GM18508 (cell line): ENCODE measurements around the gene RRM1.

Source experiments
- ATAC-seq: cut with Tn5 transposase; IDR thresholded peaks from one replicate; pipeline ENCODE4 v1.9.1; 2021; ENCODE audit warnings: moderate number of reproducible peaks; ENCODE audit not compliant: insufficient read depth, unreplicated experiment

RRM1 gene

GRCh38 chr11:4074266-4074665 is 20.3 kb upstream of the RRM1 start:
- no peak for ATAC-seq

GRCh38 chr11:4076774-4077173 is 17.8 kb upstream of the RRM1 start:
- no peak for ATAC-seq

- ATAC-seq = no peak
Measured at GRCh38 chr11:4083198-4083597, 11.4 kb upstream of the RRM1 start.

- ATAC-seq = no peak
Measured at GRCh38 chr11:4084406-4085125, 10.0 kb upstream of the RRM1 start.

GRCh38 chr11:4085575-4085974 is 9.0 kb upstream of the RRM1 start:
- no peak for ATAC-seq

GRCh38 chr11:4086575-4087353 is 7.8 kb upstream of the RRM1 start:
- no peak for ATAC-seq

- ATAC-seq = no peak
Measured at GRCh38 chr11:4087551-4087950, 7.0 kb upstream of the RRM1 start.

GRCh38 chr11:4090258-4090657 is 4.3 kb upstream of the RRM1 start:
- no peak for ATAC-seq

GRCh38 chr11:4092026-4092425 is 2.6 kb upstream of the RRM1 start:
- no peak for ATAC-seq

- no peak for ATAC-seq
Measured at GRCh38 chr11:4093519-4094347, 866 bp upstream of the RRM1 start.

GRCh38 chr11:4095509-4096230 is 1.1 kb downstream of the RRM1 start:
- ATAC-seq = no peak

- ATAC-seq = no peak
Measured at GRCh38 chr11:4098026-4098621, 3.5 kb downstream of the RRM1 start.

GRCh38 chr11:4102711-4103110 is 8.1 kb downstream of the RRM1 start:
- ATAC-seq = no peak

- no peak for ATAC-seq
Measured at GRCh38 chr11:4103269-4103668, 8.7 kb downstream of the RRM1 start.

GRCh38 chr11:4105916-4106315 is 11.3 kb downstream of the RRM1 start:
- no peak for ATAC-seq

GRCh38 chr11:4111834-4112233 is 17.2 kb downstream of the RRM1 start:
- ATAC-seq = no peak

GRCh38 chr11:4115128-4115527 is 20.5 kb downstream of the RRM1 start:
- ATAC-seq = no peak

GRCh38 chr11:4118107-4118506 is 23.5 kb downstream of the RRM1 start:
- ATAC-seq = no peak

GRCh38 chr11:4123218-4123617 is 28.6 kb downstream of the RRM1 start:
- no peak for ATAC-seq

GRCh38 chr11:4125141-4125540 is 30.5 kb downstream of the RRM1 start:
- no peak for ATAC-seq
